Ureter (tissue), 1 donor: ENCODE results near the gene DDX3X. TPM values are rescaled to one million over a fixed set of nuclear protein-coding genes. Genes with fewer than 3 reads are reported as not detected.
"Not testable (repeated sequence)": the region's sequence is repeated elsewhere in the genome, so short reads cannot be mapped to it uniquely, and the experiment has no call there.

ENCODE experiments used
- DNase-seq: peaks from one replicate; pipeline ENCODE4 v3.0.0-alpha.2; 2020; ENCODE audit warnings: low spot score
- total RNA-seq: library from RNA; stranded (reverse); gene quantifications from one replicate; pipeline ENCODE4 v1.2.4, GENCODE V29; 2023
- donor health status: DM: yes; HTN: yes; CAD: no.

DDX3X gene
- total RNA-seq, 1 donor from 2014 or later, result 247 TPM

GRCh38 chrX:41373989-41374606, 40.1 kb downstream of the DDX3X start:
- DNase-seq, result no peak

DNA sequence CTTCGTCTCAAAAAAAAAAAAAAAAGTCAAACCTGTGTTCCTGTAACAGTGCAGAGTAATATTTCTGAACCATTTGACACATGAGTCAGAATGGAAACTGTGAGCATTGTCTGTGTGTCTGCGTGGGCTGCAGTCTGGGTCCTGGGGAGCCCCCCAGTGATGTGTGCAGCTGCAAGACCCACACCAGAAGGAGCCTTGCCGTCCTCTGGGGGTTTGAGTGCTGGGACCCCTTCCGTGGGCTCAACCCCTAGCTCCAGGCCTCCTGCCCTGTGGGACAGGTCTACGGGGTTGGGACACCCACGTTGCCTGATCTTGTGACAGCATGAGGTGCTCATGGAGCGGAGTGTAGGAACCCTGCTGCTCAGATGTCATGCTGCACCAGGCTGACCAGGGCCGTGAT, 43.7 kb downstream of the DDX3X start:
- DNase-seq, result no peak

GRCh38 chrX:41381685-41382084, 47.7 kb downstream of the DDX3X start:
- peak; percentile 45 for DNase-seq

- DNase-seq, result no peak
Observed at GRCh38 chrX:41382714-41383645, 49.0 kb downstream of the DDX3X start.

- peak; percentile 74 for DNase-seq
Observed at GRCh38 chrX:41384051-41384705, 50.2 kb downstream of the DDX3X start.

- DNase-seq, result no peak
Observed at GRCh38 chrX:41386222-41386990, 52.4 kb downstream of the DDX3X start.

- DNase-seq, result no peak
Observed at GRCh38 chrX:41388543-41388942, 54.6 kb downstream of the DDX3X start.

GRCh38 chrX:41389311-41389888, 55.4 kb downstream of the DDX3X start:
- DNase-seq, result no peak

DNA sequence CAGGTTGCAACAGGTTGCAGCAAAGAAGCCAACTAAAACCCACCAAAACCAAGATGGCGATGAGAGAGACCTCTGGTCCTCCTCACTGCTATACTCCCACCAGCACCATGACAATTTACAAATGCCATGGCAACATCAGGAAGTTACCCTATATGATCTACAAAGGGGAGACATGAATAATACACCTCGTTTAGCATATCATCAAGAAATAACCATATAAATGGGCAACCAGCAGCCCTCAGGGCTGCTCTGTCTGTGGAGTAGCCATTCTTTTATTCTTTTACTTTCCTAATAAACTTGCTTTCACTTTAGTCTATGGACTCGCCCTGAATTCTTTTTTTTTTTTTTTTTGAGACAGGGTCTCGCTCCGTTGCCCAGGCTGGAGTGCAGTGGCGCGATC, 56.6 kb downstream of the DDX3X start:
- not testable (repeated sequence) for DNase-seq

GRCh38 chrX:41391606-41392005, 57.6 kb downstream of the DDX3X start:
- peak; percentile 82 for DNase-seq

DNA sequence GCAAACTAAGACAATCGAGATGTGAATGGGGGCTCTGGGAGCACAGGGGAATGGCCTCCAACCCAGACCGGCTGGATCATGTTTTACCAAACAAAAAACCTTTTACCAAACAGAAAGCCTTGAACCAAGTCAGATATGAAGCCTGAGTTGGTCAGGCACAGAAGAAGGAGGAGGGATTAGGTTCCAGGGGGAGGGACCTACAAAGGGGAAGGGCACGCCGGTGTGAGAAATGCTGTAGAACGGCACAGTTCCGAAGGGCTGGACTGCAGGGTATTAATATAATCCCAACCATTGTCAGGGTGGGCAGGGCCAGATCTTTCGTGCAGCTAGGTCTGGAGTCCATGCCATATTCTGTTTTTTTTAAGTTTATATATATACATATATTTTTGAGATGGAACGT, 60.3 kb downstream of the DDX3X start:
- DNase-seq, result no peak

DNA sequence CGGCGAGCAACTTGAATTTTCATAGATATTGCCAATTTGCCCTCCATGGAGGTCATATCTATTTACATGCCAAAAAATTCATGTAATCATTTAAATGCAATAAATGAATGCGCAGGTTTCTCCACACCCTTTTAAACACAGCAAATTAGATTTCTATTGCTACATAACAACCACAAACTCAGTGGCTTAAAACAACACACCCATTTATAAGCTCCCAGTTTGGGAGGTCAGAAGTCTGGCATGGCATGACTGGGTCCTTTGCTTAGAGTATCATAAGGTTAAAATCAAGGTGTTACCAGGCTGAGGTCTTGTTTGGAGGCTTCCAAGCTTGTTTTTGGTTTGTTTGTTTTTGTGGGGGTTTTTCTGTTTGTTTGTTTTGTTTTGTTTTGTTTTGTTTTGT, 63.3 kb downstream of the DDX3X start:
- DNase-seq, result no peak

DNA sequence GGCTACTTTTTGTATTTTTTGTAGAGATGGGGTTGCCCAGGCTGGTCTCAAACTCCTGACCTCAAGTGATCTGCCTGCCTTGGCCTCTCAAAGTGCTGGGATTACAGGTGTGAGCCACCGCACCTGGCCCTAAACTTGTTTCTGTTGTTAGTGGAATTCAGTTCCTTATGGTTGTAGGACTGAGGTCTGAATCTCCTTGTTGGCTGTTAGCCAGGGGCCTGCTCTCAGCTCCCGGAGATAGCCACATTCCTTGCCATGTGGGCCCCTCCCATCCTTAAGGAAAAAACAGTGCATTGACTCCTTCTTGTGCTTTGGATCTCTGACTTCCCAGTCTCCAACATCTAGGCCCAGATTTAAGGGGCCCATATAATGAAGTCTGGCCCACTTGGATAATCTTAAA, 63.8 kb downstream of the DDX3X start:
- no peak for DNase-seq

DNA sequence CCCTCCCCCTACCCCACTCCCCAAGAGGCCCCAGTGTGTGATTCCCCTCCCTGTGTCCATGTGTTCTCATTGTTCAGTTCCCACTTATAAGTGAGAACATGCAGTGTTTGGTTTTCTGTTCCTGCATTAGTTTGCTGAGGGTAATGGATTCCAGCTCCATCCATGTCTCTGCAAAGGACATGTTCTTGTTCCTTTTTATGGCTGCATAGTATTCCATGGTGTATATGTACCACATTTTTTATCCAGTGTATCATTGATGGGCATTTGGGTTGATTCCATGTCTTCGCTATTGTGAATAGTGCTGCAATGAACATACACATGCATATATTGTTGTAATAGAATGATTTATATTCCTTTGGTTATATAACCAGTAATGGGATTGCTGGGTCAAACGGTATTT, 68.6 kb downstream of the DDX3X start:
- DNase-seq, result not testable (repeated sequence)

GRCh38 chrX:41405551-41405950, 71.6 kb downstream of the DDX3X start:
- no peak for DNase-seq

- no peak for DNase-seq
Observed at GRCh38 chrX:41406201-41406600, 72.2 kb downstream of the DDX3X start.

- DNase-seq, result no peak
Observed at GRCh38 chrX:41407816-41408215, 73.9 kb downstream of the DDX3X start.

GRCh38 chrX:41408576-41408975, 74.6 kb downstream of the DDX3X start:
- no peak for DNase-seq

- no peak for DNase-seq
Observed at GRCh38 chrX:41409006-41409405, 75.0 kb downstream of the DDX3X start.

- DNase-seq, result not testable (repeated sequence)
Observed at GRCh38 chrX:41411222-41411621, 77.3 kb downstream of the DDX3X start.

GRCh38 chrX:41412261-41413081, 78.5 kb downstream of the DDX3X start:
- DNase-seq, result no peak
